ENCODE measurements around the gene SLC46A1.

The SLC46A1 gene

DNA sequence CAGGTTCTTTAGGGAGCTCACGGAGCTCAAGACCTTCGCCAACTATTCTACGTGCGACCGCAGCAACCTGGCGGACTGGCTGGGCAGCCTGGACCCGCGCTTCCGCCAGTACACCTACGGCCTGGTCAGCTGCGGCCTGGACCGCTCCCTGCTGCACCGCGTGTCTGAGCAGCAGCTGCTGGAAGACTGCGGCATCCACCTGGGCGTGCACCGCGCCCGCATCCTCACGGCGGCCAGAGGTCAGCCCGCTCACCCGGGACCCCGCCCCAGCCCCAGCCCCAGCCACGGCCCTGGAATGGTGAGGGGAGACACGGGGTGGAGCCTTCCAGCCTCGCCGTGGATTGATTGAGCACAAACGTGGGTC is 21.0 kb downstream of the SLC46A1 start:
- H3K4me3 ChIP-seq (ENCODE audit: low read depth, low read length) = peak overlapping the region; percentile 68
- TF ChIP-seq, protein P1, sequence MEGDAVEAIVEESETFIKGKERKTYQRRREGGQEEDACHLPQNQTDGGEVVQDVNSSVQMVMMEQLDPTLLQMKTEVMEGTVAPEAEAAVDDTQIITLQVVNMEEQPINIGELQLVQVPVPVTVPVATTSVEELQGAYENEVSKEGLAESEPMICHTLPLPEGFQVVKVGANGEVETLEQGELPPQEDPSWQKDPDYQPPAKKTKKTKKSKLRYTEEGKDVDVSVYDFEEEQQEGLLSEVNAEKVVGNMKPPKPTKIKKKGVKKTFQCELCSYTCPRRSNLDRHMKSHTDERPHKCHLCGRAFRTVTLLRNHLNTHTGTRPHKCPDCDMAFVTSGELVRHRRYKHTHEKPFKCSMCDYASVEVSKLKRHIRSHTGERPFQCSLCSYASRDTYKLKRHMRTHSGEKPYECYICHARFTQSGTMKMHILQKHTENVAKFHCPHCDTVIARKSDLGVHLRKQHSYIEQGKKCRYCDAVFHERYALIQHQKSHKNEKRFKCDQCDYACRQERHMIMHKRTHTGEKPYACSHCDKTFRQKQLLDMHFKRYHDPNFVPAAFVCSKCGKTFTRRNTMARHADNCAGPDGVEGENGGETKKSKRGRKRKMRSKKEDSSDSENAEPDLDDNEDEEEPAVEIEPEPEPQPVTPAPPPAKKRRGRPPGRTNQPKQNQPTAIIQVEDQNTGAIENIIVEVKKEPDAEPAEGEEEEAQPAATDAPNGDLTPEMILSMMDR (IDR thresholded peaks at IDR 0.05; ENCODE audit: control insufficient read depth, extremely low read depth, insufficient read depth) = no peak
- peak; percentile 37 for DNase-seq (ENCODE audit: low read depth)

DNA sequence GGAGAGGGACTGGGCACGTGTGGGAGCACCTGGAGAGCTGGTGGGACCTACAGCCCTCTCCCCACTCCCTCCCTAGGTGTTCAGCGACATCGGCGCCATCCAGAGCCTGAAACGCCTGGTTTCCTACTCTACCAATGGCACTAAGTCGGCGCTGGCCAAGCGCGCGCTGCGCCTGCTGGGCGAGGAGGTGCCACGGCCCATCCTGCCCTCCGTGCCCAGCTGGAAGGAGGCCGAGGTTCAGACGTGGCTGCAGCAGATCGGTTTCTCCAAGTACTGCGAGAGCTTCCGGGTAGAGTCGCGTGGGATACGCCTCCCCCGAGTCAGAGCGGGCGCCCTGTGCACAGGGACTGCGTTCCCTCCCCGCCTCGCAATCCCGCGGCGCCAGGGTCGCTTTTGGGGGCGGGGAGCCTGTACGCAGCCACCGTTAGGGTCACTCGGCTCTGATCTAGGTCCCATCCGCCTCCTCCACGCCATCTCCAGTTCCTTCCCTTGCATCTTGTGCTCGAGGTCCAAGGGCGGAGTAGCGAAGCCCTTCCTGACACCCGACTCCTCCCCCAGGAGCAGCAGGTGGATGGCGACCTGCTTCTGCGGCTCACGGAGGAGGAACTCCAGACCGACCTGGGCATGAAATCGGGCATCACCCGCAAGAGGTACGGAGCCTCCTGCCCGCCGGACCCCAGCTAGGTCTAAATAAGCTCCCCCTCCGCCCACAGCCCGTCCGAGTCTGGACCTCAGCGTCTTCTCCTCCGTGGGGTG is 21.6 kb downstream of the SLC46A1 start:
- peak overlapping the region; percentile 68 for H3K4me3 ChIP-seq (ENCODE audit: low read depth, low read length)
- TF ChIP-seq, protein P1 (IDR thresholded peaks at IDR 0.05; ENCODE audit: control insufficient read depth, extremely low read depth, insufficient read depth) = no peak
- DNase-seq (ENCODE audit: low read depth) = peak; percentile 83

DNA sequence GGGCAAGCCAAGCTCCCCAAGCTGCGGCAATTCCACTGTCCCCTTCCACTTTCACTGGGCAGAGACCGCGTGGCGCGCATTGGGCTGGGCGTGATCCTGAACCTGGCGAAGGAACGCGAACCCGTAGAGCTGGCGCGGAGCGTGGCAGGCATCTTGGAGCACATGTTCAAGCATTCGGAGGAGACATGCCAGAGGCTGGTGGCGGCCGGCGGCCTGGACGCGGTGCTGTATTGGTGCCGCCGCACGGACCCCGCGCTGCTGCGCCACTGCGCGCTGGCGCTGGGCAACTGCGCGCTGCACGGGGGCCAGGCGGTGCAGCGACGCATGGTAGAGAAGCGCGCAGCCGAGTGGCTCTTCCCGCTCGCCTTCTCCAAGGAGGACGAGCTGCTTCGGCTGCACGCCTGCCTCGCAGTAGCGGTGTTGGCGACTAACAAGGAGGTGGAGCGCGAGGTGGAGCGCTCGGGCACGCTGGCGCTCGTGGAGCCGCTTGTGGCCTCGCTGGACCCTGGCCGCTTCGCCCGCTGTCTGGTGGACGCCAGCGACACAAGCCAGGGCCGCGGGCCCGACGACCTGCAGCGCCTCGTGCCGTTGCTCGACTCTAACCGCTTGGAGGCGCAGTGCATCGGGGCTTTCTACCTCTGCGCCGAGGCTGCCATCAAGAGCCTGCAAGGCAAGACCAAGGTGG is 24.7 kb downstream of the SLC46A1 start:
- DNase-seq (ENCODE audit: low read depth) = no peak
- no peak overlapping the region for H3K4me3 ChIP-seq (ENCODE audit: low read depth, low read length)
- TF ChIP-seq, protein P1 (IDR thresholded peaks at IDR 0.05; ENCODE audit: control insufficient read depth, extremely low read depth, insufficient read depth) = no peak

DNA sequence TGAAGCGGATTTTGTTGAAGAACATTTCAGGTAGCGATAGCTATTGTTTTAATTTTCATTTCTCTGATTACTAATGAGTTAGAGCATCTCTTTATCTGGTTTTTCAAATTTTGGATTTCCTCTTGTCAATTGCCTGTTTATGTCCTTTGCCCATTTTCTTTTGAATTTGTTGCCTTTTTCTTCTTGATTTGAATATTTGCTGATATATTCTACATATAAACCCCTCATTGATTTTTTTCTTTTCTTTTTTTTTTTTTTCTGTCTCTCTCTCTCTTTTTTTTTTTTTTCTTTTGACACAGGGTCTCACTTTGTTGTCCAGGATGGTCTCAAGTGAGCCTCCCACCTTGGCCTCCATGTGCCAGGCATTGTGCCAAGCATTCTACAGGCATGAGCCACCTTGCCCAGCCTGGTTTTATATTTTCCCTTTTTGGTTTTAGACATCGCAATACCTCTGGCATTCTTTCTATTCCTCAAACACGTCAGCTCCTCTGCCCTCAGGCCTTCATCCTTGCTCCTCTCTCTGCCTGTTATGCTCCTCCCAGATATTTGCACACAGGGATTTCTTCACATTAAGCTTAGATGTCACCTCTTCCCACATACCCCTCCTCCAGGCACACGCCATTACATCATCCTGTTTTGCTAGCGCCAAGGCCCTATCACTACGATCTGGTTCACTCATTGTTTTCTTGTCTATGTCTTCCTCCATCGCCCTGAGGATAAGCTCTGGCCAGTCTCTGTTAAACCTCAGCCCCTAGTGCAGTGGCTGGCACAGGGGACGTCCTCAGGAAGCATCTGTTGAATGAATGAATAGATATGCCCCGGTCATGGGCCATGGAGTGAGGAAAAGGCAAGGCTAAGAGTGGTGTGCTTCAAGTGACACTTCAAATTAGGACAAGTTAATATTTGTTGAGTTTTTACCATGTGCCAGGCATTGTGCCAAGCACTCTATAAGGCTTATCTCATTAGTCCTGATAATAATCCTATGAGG is 25.9 kb downstream of the SLC46A1 start:
- DNase-seq (ENCODE audit: low read depth) = peak; percentile 54
- TF ChIP-seq, protein P1 (IDR thresholded peaks at IDR 0.05; ENCODE audit: control insufficient read depth, extremely low read depth, insufficient read depth) = no peak
- no peak overlapping the region for H3K4me3 ChIP-seq (ENCODE audit: low read depth, low read length)

DNA sequence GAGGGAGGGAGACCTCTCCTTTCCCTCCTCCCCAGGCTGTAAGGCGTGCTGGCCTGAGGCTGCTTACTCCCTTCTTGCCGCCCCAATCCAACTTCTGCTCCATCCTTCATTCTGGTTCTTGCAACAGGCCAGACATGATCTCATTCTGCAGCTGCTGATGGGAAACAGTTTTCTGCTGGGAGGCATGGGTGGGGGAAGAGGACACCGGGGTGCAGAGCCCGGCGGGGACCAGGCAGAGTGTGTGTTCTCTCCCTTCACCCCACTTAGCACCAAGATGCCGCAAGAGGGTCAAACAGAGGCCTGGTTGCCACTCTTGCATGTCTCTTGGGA is 33.1 kb downstream of the SLC46A1 start:
- H3K4me3 ChIP-seq (ENCODE audit: low read depth, low read length) = no peak overlapping the region
- TF ChIP-seq, protein P1 (IDR thresholded peaks at IDR 0.05; ENCODE audit: control insufficient read depth, extremely low read depth, insufficient read depth) = no peak
- DNase-seq (ENCODE audit: low read depth) = no peak

DNA sequence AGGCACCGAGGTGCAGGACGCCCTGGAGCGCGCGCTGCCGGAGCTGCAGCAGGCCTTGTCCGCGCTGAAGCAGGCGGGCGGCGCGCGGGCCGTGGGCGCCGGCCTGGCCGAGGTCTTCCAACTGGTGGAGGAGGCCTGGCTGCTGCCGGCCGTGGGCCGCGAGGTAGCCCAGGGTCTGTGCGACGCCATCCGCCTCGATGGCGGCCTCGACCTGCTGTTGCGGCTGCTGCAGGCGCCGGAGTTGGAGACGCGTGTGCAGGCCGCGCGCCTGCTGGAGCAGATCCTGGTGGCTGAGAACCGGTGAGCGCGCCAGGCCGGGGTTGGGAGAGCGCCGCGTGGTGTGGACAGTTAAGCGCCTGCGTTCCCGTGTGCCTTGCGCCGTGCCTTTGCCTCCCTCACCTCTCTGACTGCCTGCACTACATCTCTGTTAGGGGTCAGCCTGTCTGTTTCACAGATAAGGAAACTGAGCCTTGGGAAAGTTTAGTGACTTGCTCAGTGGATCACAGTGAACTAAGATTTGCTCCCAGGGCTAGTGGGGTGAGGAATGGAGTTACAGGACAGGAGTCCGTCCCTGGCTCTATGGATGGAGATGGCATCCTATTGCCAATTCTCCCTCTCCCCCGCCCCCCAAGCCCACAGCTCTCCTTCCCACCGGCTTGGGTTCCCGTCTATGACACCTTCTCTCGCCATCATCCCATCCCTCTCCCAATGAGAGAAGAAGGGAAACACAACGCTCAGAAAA is 33.6 kb downstream of the SLC46A1 start:
- no peak overlapping the region for H3K4me3 ChIP-seq (ENCODE audit: low read depth, low read length)
- TF ChIP-seq, protein P1 (IDR thresholded peaks at IDR 0.05; ENCODE audit: control insufficient read depth, extremely low read depth, insufficient read depth) = no peak
- DNase-seq (ENCODE audit: low read depth) = no peak
